Nephron (organoid): ENCODE measurements around the gene CAMK1G.

Source experiments
- H3K27ac Mint-ChIP-seq, 3 experiments: 2 replicates each; pipeline ENCODE4 v1.8.0; 2020; ENCODE audit warnings: mixed read lengths in 3 of 3, mild to moderate bottlenecking in 2 of 3, moderate library complexity in 1 of 3
- H3K27me3 Mint-ChIP-seq: 2 replicates; pipeline ENCODE4 v1.8.0; 2021; ENCODE audit warnings: low read depth, mild to moderate bottlenecking, moderate library complexity, mixed read lengths
- H3K36me3 Mint-ChIP-seq: 2 replicates; pipeline ENCODE4 v1.8.0; 2020; ENCODE audit warnings: low read depth, mixed read lengths
- H3K4me1 Mint-ChIP-seq: 2 replicates; pipeline ENCODE4 v1.8.0; 2020; ENCODE audit warnings: mixed read lengths
- H3K4me3 Mint-ChIP-seq, 3 experiments: 2 replicates each; pipeline ENCODE4 v1.8.0; 2020; ENCODE audit warnings: mild to moderate bottlenecking in 3 of 3, mixed read lengths in 3 of 3, moderate library complexity in 2 of 3
- H3K9me3 Mint-ChIP-seq: 2 replicates; pipeline ENCODE4 v1.8.0; 2020; ENCODE audit warnings: mixed read lengths
- TF ChIP-seq, protein P1 (sequence below), 3 experiments: fragments of 200-600 bp; sonication (generic); IDR thresholded peaks; one replicate each; pipeline ENCODE4 v1.5.0; 2021; ENCODE audit warnings: antibody characterized with exemption in 3 of 3; ENCODE audit not compliant: unreplicated experiment in 3 of 3

Gene CAMK1G

DNA sequence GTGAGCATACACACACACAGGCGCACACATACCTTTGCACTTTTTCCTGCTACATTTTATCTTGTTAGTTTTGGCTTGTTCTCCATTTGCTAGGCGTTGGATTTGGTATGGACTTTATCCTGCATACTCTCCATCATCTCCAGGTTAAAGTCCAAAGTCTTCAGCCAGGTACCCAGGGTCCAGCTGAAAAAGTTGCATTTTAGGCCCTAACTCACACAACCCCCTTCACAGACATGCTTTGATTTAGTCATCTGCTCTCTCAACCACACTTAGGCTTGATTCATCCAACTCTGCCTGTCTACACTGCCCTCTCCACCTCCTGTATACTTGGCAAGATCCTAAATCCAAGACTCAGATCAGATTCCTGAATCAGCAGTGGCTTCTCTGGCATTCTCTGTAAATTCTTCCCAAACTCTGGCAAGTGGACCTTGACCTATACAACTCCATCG, 79.4 kb downstream of the CAMK1G start:
- Mint-ChIP-seq H3K9me3 (no peaks in the 10 kb centered on the region), H3K27ac (no peak overlapping the region), H3K4me3 (no peak overlapping the region), H3K27me3 (peaks cover 3% of the 10 kb centered on the region), H3K36me3 (no peaks in the 10 kb centered on the region), H3K4me1 (peaks cover 27% of the 10 kb centered on the region)
- TF ChIP-seq, protein P1, sequence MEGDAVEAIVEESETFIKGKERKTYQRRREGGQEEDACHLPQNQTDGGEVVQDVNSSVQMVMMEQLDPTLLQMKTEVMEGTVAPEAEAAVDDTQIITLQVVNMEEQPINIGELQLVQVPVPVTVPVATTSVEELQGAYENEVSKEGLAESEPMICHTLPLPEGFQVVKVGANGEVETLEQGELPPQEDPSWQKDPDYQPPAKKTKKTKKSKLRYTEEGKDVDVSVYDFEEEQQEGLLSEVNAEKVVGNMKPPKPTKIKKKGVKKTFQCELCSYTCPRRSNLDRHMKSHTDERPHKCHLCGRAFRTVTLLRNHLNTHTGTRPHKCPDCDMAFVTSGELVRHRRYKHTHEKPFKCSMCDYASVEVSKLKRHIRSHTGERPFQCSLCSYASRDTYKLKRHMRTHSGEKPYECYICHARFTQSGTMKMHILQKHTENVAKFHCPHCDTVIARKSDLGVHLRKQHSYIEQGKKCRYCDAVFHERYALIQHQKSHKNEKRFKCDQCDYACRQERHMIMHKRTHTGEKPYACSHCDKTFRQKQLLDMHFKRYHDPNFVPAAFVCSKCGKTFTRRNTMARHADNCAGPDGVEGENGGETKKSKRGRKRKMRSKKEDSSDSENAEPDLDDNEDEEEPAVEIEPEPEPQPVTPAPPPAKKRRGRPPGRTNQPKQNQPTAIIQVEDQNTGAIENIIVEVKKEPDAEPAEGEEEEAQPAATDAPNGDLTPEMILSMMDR (IDR thresholded peaks at IDR 0.05; ENCODE audit: unreplicated experiment in 3 of 3): no peak
